Endodermal cell (in vitro differentiated cells): ENCODE data around the gene DHRS2. TPM values are rescaled to one million over a fixed set of nuclear protein-coding genes. Genes with fewer than 3 reads are reported as not detected.

ENCODE experiments used
- DNase-seq: peaks from one replicate; pipeline ENCODE4 v3.0.0-alpha.2; 2017
- H3K27ac ChIP-seq: 2 replicates; pipeline ENCODE4 v1.5.1; 2013; ENCODE audit warnings: mild to moderate bottlenecking, low read depth, low read length, moderate library complexity
- H3K27me3 ChIP-seq: 2 replicates; pipeline ENCODE4 v1.6.1; 2013; ENCODE audit warnings: mild to moderate bottlenecking, low read length, moderate library complexity; ENCODE audit not compliant: insufficient read depth, control insufficient read depth, poor library complexity, severe bottlenecking
- H3K36me3 ChIP-seq: 2 replicates; pipeline ENCODE4 v1.7.0; 2013; ENCODE audit warnings: mild to moderate bottlenecking, low read length, moderate library complexity; ENCODE audit not compliant: control insufficient read depth, insufficient read depth
- H3K4me1 ChIP-seq: one replicate; pipeline ENCODE4 v1.7.0; 2013; ENCODE audit warnings: low read length; ENCODE audit not compliant: control insufficient read depth, insufficient read depth
- H3K4me3 ChIP-seq: 2 replicates; pipeline ENCODE4 v1.5.1; 2013; ENCODE audit warnings: mild to moderate bottlenecking, low read length, moderate library complexity
- H3K9ac ChIP-seq: 2 replicates; pipeline ENCODE4 v1.6.1; 2013; ENCODE audit warnings: mild to moderate bottlenecking, low read length, moderate library complexity; ENCODE audit not compliant: poor library complexity, severe bottlenecking; ENCODE audit errors: extremely low read depth
- H3K9me3 ChIP-seq: 2 replicates; pipeline ENCODE4 v1.6.1; 2013; ENCODE audit warnings: mild to moderate bottlenecking, low read length, moderate library complexity; ENCODE audit not compliant: control insufficient read depth
- H3K27ac Mint-ChIP-seq: 2 replicates; pipeline ENCODE4 v1.8.0; 2020; ENCODE audit warnings: mixed read lengths
- H3K27me3 Mint-ChIP-seq: 2 replicates; pipeline ENCODE4 v1.8.0; 2021; ENCODE audit warnings: mild to moderate bottlenecking, mixed read lengths; ENCODE audit not compliant: insufficient read depth
- H3K36me3 Mint-ChIP-seq: 2 replicates; pipeline ENCODE4 v1.8.0; 2020; ENCODE audit warnings: low read depth, mixed read lengths
- H3K4me1 Mint-ChIP-seq: 2 replicates; pipeline ENCODE4 v1.8.0; 2020; ENCODE audit warnings: mixed read lengths
- H3K4me3 Mint-ChIP-seq: 2 replicates; pipeline ENCODE4 v1.8.0; 2020; ENCODE audit warnings: mild to moderate bottlenecking, moderate library complexity, mixed read lengths
- H3K9me3 Mint-ChIP-seq: 2 replicates; pipeline ENCODE4 v1.8.0; 2020; ENCODE audit warnings: mild to moderate bottlenecking, mixed read lengths
- WGBS, 2 experiments: methylation state at CpG; one replicate each; pipeline versions ENCODE4 v1.1.5 to v1.1.7; 2013; ENCODE audit warnings: missing lambda C conversion rate in 2 of 2, mixed read lengths in 1 of 2; ENCODE audit not compliant: insufficient coverage in 1 of 2, insufficient read length in 1 of 2; 5-methylcytosine and 5-hydroxymethylcytosine counted together
- total RNA-seq, 2 donors: library from RNA; stranded (reverse); fragmentation: NEBNext Ultra II Directional in 1 of 2; extraction: Animal tissue kit (Norgen Biotek cat#: 25700) in 1 of 2; gene quantifications; 2 replicates in 1 of 2; 3 replicates in 1 of 2; pipeline ENCODE4 v1.2.1, GENCODE V29; 2021
- TF ChIP-seq, protein P1 (sequence below): fragments of 200-600 bp; sonication (generic); conservative IDR thresholded peaks from 2 replicates; pipeline ENCODE4 v1.5.0; 2021; ENCODE audit warnings: antibody characterized with exemption, mild to moderate bottlenecking

The DHRS2 gene
- total RNA-seq, 2 donors from 2014 or later = 0.66 to 1.2 TPM

DNA sequence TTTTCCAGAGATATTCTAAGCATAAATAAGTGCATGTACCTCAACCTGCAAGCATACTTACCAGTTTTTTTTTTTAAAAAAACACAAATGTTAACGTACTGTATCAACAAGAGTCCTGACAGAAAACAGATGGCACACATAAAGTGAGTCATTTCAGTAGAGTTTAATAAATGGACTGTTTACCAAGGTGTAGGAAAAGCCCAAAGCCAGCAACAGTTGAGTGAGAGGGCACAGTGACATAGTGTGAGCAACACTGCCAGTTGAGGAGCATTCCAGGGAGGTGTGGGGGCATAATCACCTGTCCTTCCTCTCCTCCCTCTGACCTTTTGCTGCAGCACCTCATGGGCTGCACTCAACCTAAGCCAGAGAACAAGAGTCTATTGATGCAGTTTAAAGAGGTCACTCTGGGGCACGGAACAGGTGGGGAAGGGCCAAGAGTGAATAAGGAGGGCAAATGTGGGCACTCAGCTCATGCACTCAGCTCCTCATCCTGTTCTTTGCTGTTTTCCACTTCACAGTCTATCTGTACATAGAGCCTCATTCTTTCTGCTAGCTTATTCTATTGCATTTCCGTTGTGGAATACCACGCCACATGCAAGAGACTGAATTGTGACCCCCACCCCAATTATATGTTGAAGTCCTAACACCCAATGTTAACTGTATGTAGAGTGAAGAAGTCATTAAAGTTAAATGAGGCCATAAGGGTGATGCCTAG, 29.3 kb downstream of the DHRS2 start:
- no peaks in the 10 kb centered on the region for H3K4me1 ChIP-seq
- H3K4me3 Mint-ChIP-seq = no peak overlapping the region
- DNase-seq = no peak
- no peaks in the 10 kb centered on the region for H3K36me3 ChIP-seq
- H3K9ac ChIP-seq = no peak overlapping the region
- H3K27ac Mint-ChIP-seq = no peak overlapping the region
- no peaks in the 10 kb centered on the region for H3K4me1 Mint-ChIP-seq
- no peak overlapping the region for H3K4me3 ChIP-seq
- peaks cover 9% of the 10 kb centered on the region for H3K27me3 Mint-ChIP-seq
- H3K27me3 ChIP-seq = no peaks in the 10 kb centered on the region
- TF ChIP-seq, protein P1, sequence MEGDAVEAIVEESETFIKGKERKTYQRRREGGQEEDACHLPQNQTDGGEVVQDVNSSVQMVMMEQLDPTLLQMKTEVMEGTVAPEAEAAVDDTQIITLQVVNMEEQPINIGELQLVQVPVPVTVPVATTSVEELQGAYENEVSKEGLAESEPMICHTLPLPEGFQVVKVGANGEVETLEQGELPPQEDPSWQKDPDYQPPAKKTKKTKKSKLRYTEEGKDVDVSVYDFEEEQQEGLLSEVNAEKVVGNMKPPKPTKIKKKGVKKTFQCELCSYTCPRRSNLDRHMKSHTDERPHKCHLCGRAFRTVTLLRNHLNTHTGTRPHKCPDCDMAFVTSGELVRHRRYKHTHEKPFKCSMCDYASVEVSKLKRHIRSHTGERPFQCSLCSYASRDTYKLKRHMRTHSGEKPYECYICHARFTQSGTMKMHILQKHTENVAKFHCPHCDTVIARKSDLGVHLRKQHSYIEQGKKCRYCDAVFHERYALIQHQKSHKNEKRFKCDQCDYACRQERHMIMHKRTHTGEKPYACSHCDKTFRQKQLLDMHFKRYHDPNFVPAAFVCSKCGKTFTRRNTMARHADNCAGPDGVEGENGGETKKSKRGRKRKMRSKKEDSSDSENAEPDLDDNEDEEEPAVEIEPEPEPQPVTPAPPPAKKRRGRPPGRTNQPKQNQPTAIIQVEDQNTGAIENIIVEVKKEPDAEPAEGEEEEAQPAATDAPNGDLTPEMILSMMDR = no peak
- H3K9me3 ChIP-seq = no peaks in the 10 kb centered on the region
- H3K36me3 Mint-ChIP-seq = no peaks in the 10 kb centered on the region
- 43 to 69% methylated on average over 1 to 4 of the region's 4 CpGs for WGBS, 2 experiments
- no peaks in the 10 kb centered on the region for H3K9me3 Mint-ChIP-seq
- H3K27ac ChIP-seq = no peak overlapping the region

DNA sequence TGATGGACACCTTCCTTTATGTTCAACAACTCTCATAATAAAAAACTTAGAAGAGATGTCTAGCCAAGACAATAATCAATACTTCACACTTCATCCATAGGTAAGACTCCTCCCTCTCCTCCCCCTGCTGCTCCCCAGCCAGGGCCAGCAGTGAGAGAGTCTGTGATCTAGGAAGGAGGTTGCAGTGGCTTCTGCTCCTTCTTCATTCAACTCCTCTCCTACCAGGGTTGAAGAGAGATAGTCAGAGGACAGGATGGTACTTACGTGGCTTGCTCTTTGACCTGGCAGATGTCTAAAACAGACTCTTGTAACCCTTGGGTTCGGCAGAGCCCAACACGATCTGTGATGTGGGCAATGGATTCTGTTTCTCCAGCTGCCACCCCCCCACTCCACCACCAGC, 31.0 kb downstream of the DHRS2 start:
- no peak overlapping the region for H3K4me3 Mint-ChIP-seq
- H3K36me3 Mint-ChIP-seq = no peaks in the 10 kb centered on the region
- Histone ChIP-seq H3K4me3 (no peak overlapping the region), H3K4me1 (no peaks in the 10 kb centered on the region), H3K36me3 (no peaks in the 10 kb centered on the region), H3K9ac (no peak overlapping the region), H3K9me3 (no peaks in the 10 kb centered on the region), H3K27ac (no peak overlapping the region), H3K27me3 (no peaks in the 10 kb centered on the region)
- TF ChIP-seq, protein P1 = no peak
- H3K9me3 Mint-ChIP-seq = no peaks in the 10 kb centered on the region
- H3K27ac Mint-ChIP-seq = no peak overlapping the region
- peaks cover 4% of the 10 kb centered on the region for H3K27me3 Mint-ChIP-seq
- 84% methylated on average over 3 of the region's 3 CpGs; no CpG with 5 or more reads in 1 of the 2 experiments for WGBS, 2 experiments
- no peak for DNase-seq
- H3K4me1 Mint-ChIP-seq = no peaks in the 10 kb centered on the region

DNA sequence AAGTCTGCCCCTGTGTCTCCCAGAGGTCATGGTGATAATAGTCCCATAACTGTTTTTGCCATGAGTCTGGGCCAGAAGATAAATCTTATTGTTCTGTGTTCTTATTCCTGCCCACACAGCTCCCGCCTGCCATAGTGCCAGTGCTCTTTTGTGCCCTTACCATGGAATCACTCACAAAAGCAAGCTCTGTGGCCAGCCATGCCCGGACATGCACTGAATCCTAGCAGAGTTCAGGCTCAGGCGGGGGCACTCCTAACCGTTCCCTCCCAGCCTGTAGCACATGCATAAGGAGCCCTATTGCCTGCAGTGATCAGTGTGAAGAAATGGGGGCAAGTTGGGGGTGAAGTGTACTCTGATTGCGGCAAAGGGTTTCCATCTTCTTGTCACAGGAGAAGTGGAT, 33.3 kb downstream of the DHRS2 start:
- WGBS, 2 experiments = 97 to 100% methylated on average over 1 to 5 of the region's 5 CpGs
- H3K36me3 Mint-ChIP-seq = no peaks in the 10 kb centered on the region

More for the DNA sequence above, 33.3 kb downstream of the DHRS2 start:
- no peak overlapping the region for H3K27ac Mint-ChIP-seq
- Histone ChIP-seq H3K27ac (no peak overlapping the region), H3K4me1 (no peaks in the 10 kb centered on the region), H3K27me3 (no peaks in the 10 kb centered on the region), H3K4me3 (no peak overlapping the region), H3K9ac (no peak overlapping the region), H3K9me3 (peaks cover 7% of the 10 kb centered on the region), H3K36me3 (no peaks in the 10 kb centered on the region)
- H3K27me3 Mint-ChIP-seq = no peaks in the 10 kb centered on the region
- no peak for DNase-seq
- no peaks in the 10 kb centered on the region for H3K9me3 Mint-ChIP-seq
- no peaks in the 10 kb centered on the region for H3K4me1 Mint-ChIP-seq
- H3K4me3 Mint-ChIP-seq = no peak overlapping the region
- TF ChIP-seq, protein P1 = no peak
